AG09319 (cell line): ENCODE results near the gene FAM161A.

ENCODE experiments used
- DNase-seq: peaks from one replicate; pipeline ENCODE4 v3.0.0-alpha.2; 2010; ENCODE audit warnings: low read depth; ENCODE audit errors: extremely low read depth
- CTCF ChIP-seq: IDR thresholded peaks from 2 replicates; pipeline ENCODE4 v1.5.1; 2011; ENCODE audit warnings: low read depth, mild to moderate bottlenecking, inconsistent platforms, low read length, moderate library complexity

The FAM161A gene

DNA sequence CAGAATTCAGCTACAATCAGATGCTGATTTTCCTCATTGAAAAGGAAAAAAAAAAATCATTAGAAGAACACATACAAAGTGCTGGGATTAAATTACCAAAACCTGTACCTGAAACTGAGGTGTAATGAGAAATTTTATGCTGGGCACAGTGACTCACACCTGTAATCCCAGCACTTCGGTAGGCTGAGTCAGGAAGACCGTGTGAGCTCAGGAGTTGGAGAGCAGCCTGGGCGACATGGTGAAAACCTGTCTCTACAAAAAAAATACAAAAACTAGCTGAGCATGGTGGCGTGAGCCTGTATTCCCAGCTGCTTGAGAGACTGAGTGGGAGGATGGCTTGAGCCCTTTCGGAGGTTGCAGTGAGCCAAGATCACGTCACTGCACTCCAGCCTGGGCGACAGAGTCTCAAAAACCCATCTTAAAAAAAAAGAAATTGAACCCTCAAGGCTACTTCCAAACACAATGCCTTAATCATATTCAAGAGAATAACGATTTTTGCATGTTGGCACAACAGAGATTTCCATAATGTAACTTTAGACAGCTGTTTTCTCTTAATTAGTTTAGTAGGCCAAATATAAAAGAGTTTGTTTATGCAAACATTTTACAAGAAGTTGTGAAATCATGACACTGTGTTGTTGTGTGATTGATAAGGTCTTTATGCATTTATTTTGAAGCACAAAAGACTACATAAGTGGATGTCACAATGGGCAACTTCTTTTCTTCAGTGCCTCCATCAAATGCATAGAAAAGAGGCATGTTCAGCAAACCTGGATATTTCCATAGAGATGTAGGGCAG, 63.9 kb downstream of the FAM161A start:
- no peak for TF ChIP-seq CTCF
- DNase-seq, result no peak

GRCh38 chr2:61787941-61788563, 65.8 kb downstream of the FAM161A start:
- no peak for DNase-seq
- no peak for TF ChIP-seq CTCF

- DNase-seq, result no peak
- no peak for TF ChIP-seq CTCF
Observed at GRCh38 chr2:61786876-61787275, 67.0 kb downstream of the FAM161A start.

- DNase-seq, result no peak
- TF ChIP-seq CTCF, result no peak
Observed at GRCh38 chr2:61785583-61785982, 68.3 kb downstream of the FAM161A start.

DNA sequence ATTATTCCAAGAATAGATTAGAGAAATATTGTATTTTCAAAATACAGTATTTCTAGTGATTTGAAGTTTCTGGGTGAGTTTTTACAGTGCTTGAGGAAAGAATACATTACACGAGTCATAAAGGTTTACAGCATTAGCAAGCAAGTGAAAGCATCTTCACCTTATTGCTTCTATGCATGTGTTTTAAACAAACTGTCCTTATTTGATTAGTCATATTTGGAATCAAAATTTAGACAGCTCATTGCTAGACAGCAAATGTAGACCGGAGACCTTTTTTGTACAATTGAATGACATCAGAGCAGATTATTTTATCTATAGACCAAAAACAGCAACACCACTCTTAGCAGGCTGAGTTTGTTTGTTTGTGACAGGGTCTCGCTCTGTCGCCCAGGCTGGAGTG, 69.2 kb downstream of the FAM161A start:
- no peak for DNase-seq
- TF ChIP-seq CTCF, result no peak

GRCh38 chr2:61775956-61776570, 77.8 kb downstream of the FAM161A start:
- DNase-seq, result no peak
- no peak for TF ChIP-seq CTCF
